Spleen (tissue), 7 donors: Measurements from ENCODE around the gene AFAP1L2.

Source experiments
- CTCF ChIP-seq, 11 experiments: fragments of 200-600 bp in 7 of 11; fragments of 450-650 bp in 4 of 11; sonication (generic) in 4 of 11; IDR thresholded peaks in 8 of 11; conservative IDR thresholded peaks in 3 of 11; 1 replicate in 7 of 11; 2 replicates in 4 of 11; pipeline versions ENCODE4 v1.4.0 to v1.8.0; 2016 to 2021; ENCODE audit warnings: antibody characterized with exemption in 11 of 11, inconsistent platforms in 4 of 11, mild to moderate bottlenecking in 1 of 11
- POLR2AphosphoS5 ChIP-seq, 3 donors: sonication (generic); formaldehyde crosslinking; IDR thresholded peaks; one replicate each; pipeline ENCODE4 v1.5.1; 2017; ENCODE audit warnings: antibody characterized with exemption in 3 of 3
- donor health status: DM: no; HTN: no; CAD: no; lungs with moderate emphysema.
- donor health status: DM: no; HTN: no; CAD: no.
- donor health status: DM: no; HTN: no; CAD: no.

- TF ChIP-seq CTCF (IDR thresholded peaks at IDR 0.05 in 8 of 11, conservative IDR thresholded peaks at IDR 0.05 in 3 of 11) (no peak), POLR2AphosphoS5 (IDR thresholded peaks at IDR 0.05) (no peak)
Observed at GRCh38 chr10:114260366-114260765, 143.9 kb downstream of the AFAP1L2 start.
